Measurements from ENCODE around the gene MCF2L.

Gene MCF2L

DNA sequence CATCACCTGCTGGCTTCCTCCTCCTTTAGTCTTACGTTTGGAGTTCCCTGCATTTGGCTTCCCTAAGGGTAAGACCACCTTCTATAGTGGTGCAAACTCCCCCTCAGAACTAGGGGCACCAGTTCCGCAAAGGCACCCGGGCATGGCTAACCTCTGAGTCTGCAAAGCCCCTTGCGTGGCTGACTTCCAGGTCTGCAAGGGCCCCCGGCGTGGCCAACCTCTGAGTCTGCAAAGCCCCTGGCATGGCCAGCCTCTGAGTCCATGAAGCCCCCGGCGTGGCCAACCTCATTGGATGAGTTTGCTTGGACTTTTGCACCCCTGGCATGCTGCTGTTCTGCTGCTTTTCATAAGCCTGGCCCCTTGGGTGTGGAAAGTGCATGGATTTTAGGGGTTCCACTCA, 5.1 kb downstream of the MCF2L start:
- no peak overlapping the region for H3K4me3 ChIP-seq (ENCODE audit: low read length)
- TF ChIP-seq CTCF (IDR thresholded peaks at IDR 0.05; ENCODE audit: insufficient read depth, low read depth, low read length, missing control alignments) = no peak
- DNase-seq (ENCODE audit: low read depth) = no peak

GRCh38 chr13:112974671-112975070, 5.7 kb downstream of the MCF2L start:
- DNase-seq (ENCODE audit: low read depth) = no peak
- H3K4me3 ChIP-seq (ENCODE audit: low read length) = no peak overlapping the region
- TF ChIP-seq CTCF (IDR thresholded peaks at IDR 0.05; ENCODE audit: insufficient read depth, low read depth, low read length, missing control alignments) = no peak

DNA sequence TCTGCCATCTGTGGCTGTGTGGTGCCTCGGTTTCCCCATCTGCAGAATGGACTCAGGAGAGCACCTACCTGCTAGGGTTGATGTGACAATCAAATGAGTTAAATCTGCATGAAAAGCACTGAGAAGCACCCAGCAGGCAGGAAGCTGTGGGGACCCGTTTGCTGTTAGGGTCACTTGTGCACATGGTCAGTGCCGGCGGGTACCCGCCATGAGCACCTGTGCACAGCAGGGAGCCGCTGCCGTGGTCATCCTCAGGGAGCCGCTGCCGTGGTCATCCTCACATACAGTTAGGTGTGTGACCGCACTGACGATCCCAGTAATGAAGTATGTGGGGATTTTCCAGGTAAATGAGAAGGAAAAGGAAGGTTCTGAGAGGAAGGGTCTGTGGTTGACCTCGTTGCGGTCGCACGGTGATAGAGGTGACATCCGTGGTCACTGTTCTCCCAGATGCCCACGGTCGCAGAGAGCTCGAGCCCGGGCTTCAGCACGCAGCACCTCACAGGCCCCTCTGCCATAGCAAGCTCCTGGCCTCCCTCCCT, 6.5 kb downstream of the MCF2L start:
- TF ChIP-seq CTCF (IDR thresholded peaks at IDR 0.05; ENCODE audit: insufficient read depth, low read depth, low read length, missing control alignments) = no peak
- no peak for DNase-seq (ENCODE audit: low read depth)
- H3K4me3 ChIP-seq (ENCODE audit: low read length) = no peak overlapping the region

DNA sequence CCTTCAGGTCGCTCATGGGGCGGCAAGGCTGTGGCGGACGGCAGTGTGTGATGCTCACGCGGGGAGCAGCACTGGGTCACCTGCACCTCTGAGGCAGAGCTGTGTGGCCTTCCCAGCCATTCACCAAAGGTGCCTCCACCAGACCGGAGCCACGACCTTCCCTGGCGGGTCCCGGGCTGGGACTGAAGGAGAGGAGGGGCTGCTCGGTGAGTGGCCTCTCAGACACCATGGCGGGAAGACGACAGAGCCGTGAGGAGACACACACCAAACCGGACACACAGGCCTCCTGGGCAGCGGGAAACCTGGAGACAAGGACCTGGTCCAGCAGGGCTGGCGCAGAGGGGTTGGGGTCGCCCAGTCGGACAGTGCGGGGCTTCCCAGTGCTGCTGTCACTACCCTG, 7.5 kb downstream of the MCF2L start:
- TF ChIP-seq CTCF (IDR thresholded peaks at IDR 0.05; ENCODE audit: insufficient read depth, low read depth, low read length, missing control alignments) = no peak
- H3K4me3 ChIP-seq (ENCODE audit: low read length) = no peak overlapping the region
- no peak for DNase-seq (ENCODE audit: low read depth)

DNA sequence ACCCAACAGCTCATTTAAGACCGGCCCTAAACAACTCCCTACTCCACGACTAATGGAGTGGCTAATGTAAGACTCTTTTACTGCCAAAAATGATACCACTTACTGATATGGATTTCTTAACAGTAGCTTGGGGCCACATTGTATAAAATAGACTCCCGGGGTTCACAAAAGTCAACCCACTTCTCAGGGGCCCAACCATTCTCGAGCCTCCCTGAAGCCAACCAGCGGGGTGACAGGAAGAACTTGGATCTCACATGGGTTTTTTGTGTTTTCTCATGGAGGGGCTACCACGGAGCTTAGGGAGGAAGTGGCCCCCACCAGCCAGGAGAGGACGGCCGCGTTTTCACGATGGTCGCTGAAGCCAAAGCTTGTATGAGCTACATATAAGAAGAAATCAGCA, 8.1 kb downstream of the MCF2L start:
- no peak for TF ChIP-seq CTCF (IDR thresholded peaks at IDR 0.05; ENCODE audit: insufficient read depth, low read depth, low read length, missing control alignments)
- H3K4me3 ChIP-seq (ENCODE audit: low read length) = no peak overlapping the region
- no peak for DNase-seq (ENCODE audit: low read depth)

GRCh38 chr13:112977525-112977924, 8.5 kb downstream of the MCF2L start:
- no peak for TF ChIP-seq CTCF (IDR thresholded peaks at IDR 0.05; ENCODE audit: insufficient read depth, low read depth, low read length, missing control alignments)
- DNase-seq (ENCODE audit: low read depth) = no peak

GRCh38 chr13:112978561-112979405, 9.8 kb downstream of the MCF2L start:
- no peak for DNase-seq (ENCODE audit: low read depth)
- TF ChIP-seq CTCF (IDR thresholded peaks at IDR 0.05; ENCODE audit: insufficient read depth, low read depth, low read length, missing control alignments) = no peak
- no peak overlapping the region for H3K4me3 ChIP-seq (ENCODE audit: low read length)

More at GRCh38 chr13:112977525-112977924, 8.5 kb downstream of the MCF2L start:
- no peak overlapping the region for H3K4me3 ChIP-seq (ENCODE audit: low read length)

All from epithelial cell of esophagus (primary cell).